Measurements from ENCODE around the gene RCOR1. TPM values are rescaled to one million over a fixed set of nuclear protein-coding genes. Genes with fewer than 3 reads are reported as not detected.
A peak's percentile ranks its signal among the peaks of the same experiment; 100 is the strongest.

Gene RCOR1
- total and polyA plus RNA-seq, 3 experiments from 2014 or later = 1.1 to 14.9 (median 14.5) TPM

GRCh38 chr14:102688290-102688689 is 95.8 kb downstream of the RCOR1 start:
- peaks cover 6 to 30% (median 18%) of the 10 kb centered on the region in 3 donors for H3K4me1 Mint-ChIP-seq
- H3K4me3 Mint-ChIP-seq = no peak overlapping the region
- Histone ChIP-seq H3K9me3 (ENCODE audit: low read length) (no peaks in the 10 kb centered on the region), H3K27me3 (ENCODE audit: insufficient read depth, low read length, poor library complexity, severe bottlenecking) (no peaks in the 10 kb centered on the region), H3K27ac (ENCODE audit: low read depth, low read length) (no peak overlapping the region), H3K4me3 (ENCODE audit: low read length) (no peak overlapping the region), H3K4me1 (ENCODE audit: insufficient read depth, low read length) (no peaks in the 10 kb centered on the region), H3K36me3 (ENCODE audit: insufficient read depth, low read length) (no peaks in the 10 kb centered on the region)
- POLR2A ChIA-PET = no interaction called here
- CTCF ChIA-PET = no interaction called here
- DNase-seq = no peak
- peaks cover 0 to 7% (median 6%) of the 10 kb centered on the region in 3 donors for H3K36me3 Mint-ChIP-seq
- no peaks in the 10 kb centered on the region for H3K27me3 Mint-ChIP-seq
- peak overlapping the region in 2 of 8 donors; percentile 3 to 33 for H3K27ac Mint-ChIP-seq
- H3K9me3 Mint-ChIP-seq = no peaks in the 10 kb centered on the region

- no peak overlapping the region for H3K27ac ChIP-seq (ENCODE audit: low read depth, low read length)
- peaks cover 12 to 36% (median 22%) of the 10 kb centered on the region in 3 donors for H3K4me1 Mint-ChIP-seq
Measured at GRCh38 chr14:102690509-102691286, 98.2 kb downstream of the RCOR1 start.

GRCh38 chr14:102691763-102692162 is 99.3 kb downstream of the RCOR1 start:
- POLR2A ChIA-PET = no interaction called here
- CTCF ChIA-PET = no interaction called here
- no peaks in the 10 kb centered on the region for H3K9me3 Mint-ChIP-seq
- Histone ChIP-seq H3K9me3 (ENCODE audit: low read length) (no peaks in the 10 kb centered on the region), H3K27ac (ENCODE audit: low read depth, low read length) (no peak overlapping the region), H3K36me3 (ENCODE audit: insufficient read depth, low read length) (no peaks in the 10 kb centered on the region), H3K4me3 (ENCODE audit: low read length) (no peak overlapping the region), H3K27me3 (ENCODE audit: insufficient read depth, low read length, poor library complexity, severe bottlenecking) (no peaks in the 10 kb centered on the region), H3K4me1 (ENCODE audit: insufficient read depth, low read length) (peaks cover 6% of the 10 kb centered on the region)
- DNase-seq = no peak
- no peak overlapping the region for H3K4me3 Mint-ChIP-seq
- no peaks in the 10 kb centered on the region for H3K27me3 Mint-ChIP-seq
- H3K36me3 Mint-ChIP-seq = peaks cover 0 to under 1% (median 0%) of the 10 kb centered on the region in 3 donors
- no peak overlapping the region for H3K27ac Mint-ChIP-seq
- H3K4me1 Mint-ChIP-seq = peaks cover 12 to 40% (median 26%) of the 10 kb centered on the region in 3 donors

More at GRCh38 chr14:102690509-102691286, 98.2 kb downstream of the RCOR1 start:
- Histone ChIP-seq H3K4me1 (ENCODE audit: insufficient read depth, low read length) (peaks cover 5% of the 10 kb centered on the region), H3K36me3 (ENCODE audit: insufficient read depth, low read length) (no peaks in the 10 kb centered on the region), H3K27me3 (ENCODE audit: insufficient read depth, low read length, poor library complexity, severe bottlenecking) (no peaks in the 10 kb centered on the region), H3K4me3 (ENCODE audit: low read length) (no peak overlapping the region), H3K9me3 (ENCODE audit: low read length) (no peaks in the 10 kb centered on the region)
- H3K27ac Mint-ChIP-seq = peak overlapping the region in 3 of 8 donors; percentile 23 to 78 (median 33)
- H3K36me3 Mint-ChIP-seq = peaks cover 0 to 4% (median 0%) of the 10 kb centered on the region in 3 donors
- no peak overlapping the region for H3K4me3 Mint-ChIP-seq
- H3K9me3 Mint-ChIP-seq = no peaks in the 10 kb centered on the region
- POLR2A ChIA-PET = no interaction called here
- DNase-seq = no peak
- H3K27me3 Mint-ChIP-seq = no peaks in the 10 kb centered on the region
- CTCF ChIA-PET = interaction anchor here (0.5 kb wide), 1 partner anchor 254 kb away, joined by 4 read pairs; no protein-coding TSS in a partner anchor

GRCh38 chr14:102692334-102692733 is 99.9 kb downstream of the RCOR1 start:
- H3K36me3 Mint-ChIP-seq = peaks cover 0 to under 1% (median 0%) of the 10 kb centered on the region in 3 donors
- no peaks in the 10 kb centered on the region for H3K27me3 Mint-ChIP-seq
- H3K27ac ChIP-seq (ENCODE audit: low read depth, low read length) = no peak overlapping the region
- no peaks in the 10 kb centered on the region for H3K36me3 ChIP-seq (ENCODE audit: insufficient read depth, low read length)
- H3K4me1 ChIP-seq (ENCODE audit: insufficient read depth, low read length) = peaks cover 12% of the 10 kb centered on the region
- no peaks in the 10 kb centered on the region for H3K9me3 ChIP-seq (ENCODE audit: low read length)
- no peak for DNase-seq
- H3K4me1 Mint-ChIP-seq = peaks cover 16 to 44% (median 32%) of the 10 kb centered on the region in 3 donors
- CTCF ChIA-PET = interaction anchor here (1.4 kb wide), 1 partner anchor 386 kb away, joined by 3 read pairs; no protein-coding TSS in a partner anchor
- H3K9me3 Mint-ChIP-seq = no peaks in the 10 kb centered on the region
- no peaks in the 10 kb centered on the region for H3K27me3 ChIP-seq (ENCODE audit: insufficient read depth, low read length, poor library complexity, severe bottlenecking)
- H3K4me3 Mint-ChIP-seq = no peak overlapping the region
- POLR2A ChIA-PET = no interaction called here
- no peak overlapping the region for H3K4me3 ChIP-seq (ENCODE audit: low read length)
- H3K27ac Mint-ChIP-seq = no peak overlapping the region

- no peaks in the 10 kb centered on the region for H3K36me3 ChIP-seq (ENCODE audit: insufficient read depth, low read length)
- DNase-seq = no peak
- Mint-ChIP-seq H3K4me1 (peaks cover 16 to 42% (median 31%) of the 10 kb centered on the region in 3 donors), H3K27ac (peak overlapping the region in 4 of 8 donors; percentile 4 to 45 (median 22)), H3K9me3 (no peaks in the 10 kb centered on the region), H3K36me3 (peaks cover 0 to 2% (median 0%) of the 10 kb centered on the region in 3 donors), H3K27me3 (no peaks in the 10 kb centered on the region), H3K4me3 (no peak overlapping the region)
- H3K4me3 ChIP-seq (ENCODE audit: low read length) = no peak overlapping the region
- H3K27ac ChIP-seq (ENCODE audit: low read depth, low read length) = no peak overlapping the region
- no peaks in the 10 kb centered on the region for H3K27me3 ChIP-seq (ENCODE audit: insufficient read depth, low read length, poor library complexity, severe bottlenecking)
- no peaks in the 10 kb centered on the region for H3K9me3 ChIP-seq (ENCODE audit: low read length)
- ChIA-PET POLR2A (no interaction called here), CTCF (interaction anchor here (1.0 to 2.5 kb wide), 8 partner anchors 12 to 597 kb away, joined by 3 to 20 read pairs (median 4); no protein-coding TSS in a partner anchor)
- H3K4me1 ChIP-seq (ENCODE audit: insufficient read depth, low read length) = peaks cover 12% of the 10 kb centered on the region
Measured at GRCh38 chr14:102693006-102693755, 100.7 kb downstream of the RCOR1 start.

GRCh38 chr14:102694530-102695166 is 102.2 kb downstream of the RCOR1 start:
- Mint-ChIP-seq H3K9me3 (no peaks in the 10 kb centered on the region), H3K27ac (peak overlapping the region in 1 of 8 donors; percentile 7), H3K4me3 (no peak overlapping the region), H3K4me1 (peaks cover 14 to 39% (median 29%) of the 10 kb centered on the region in 3 donors), H3K27me3 (no peaks in the 10 kb centered on the region), H3K36me3 (peaks cover 0 to 2% (median 0%) of the 10 kb centered on the region in 3 donors)
- ChIA-PET CTCF (interaction anchor here (0.7 to 2.5 kb wide), 20 partner anchors 9 to 600 kb away, joined by 3 to 20 read pairs (median 3); no protein-coding TSS in a partner anchor), POLR2A (interaction anchor here (0.5 to 0.6 kb wide), 2 partner anchors 38 to 353 kb away, joined by 6 read pairs; no protein-coding TSS in a partner anchor)
- Histone ChIP-seq H3K4me1 (ENCODE audit: insufficient read depth, low read length) (peaks cover 12% of the 10 kb centered on the region), H3K4me3 (ENCODE audit: low read length) (no peak overlapping the region), H3K36me3 (ENCODE audit: insufficient read depth, low read length) (no peaks in the 10 kb centered on the region), H3K27ac (ENCODE audit: low read depth, low read length) (no peak overlapping the region), H3K27me3 (ENCODE audit: insufficient read depth, low read length, poor library complexity, severe bottlenecking) (no peaks in the 10 kb centered on the region), H3K9me3 (ENCODE audit: low read length) (no peaks in the 10 kb centered on the region)
- peak; percentile 19 to 59 (median 42) for DNase-seq

- Histone ChIP-seq H3K4me1 (ENCODE audit: insufficient read depth, low read length) (peaks cover 12% of the 10 kb centered on the region), H3K36me3 (ENCODE audit: insufficient read depth, low read length) (no peaks in the 10 kb centered on the region), H3K4me3 (ENCODE audit: low read length) (no peak overlapping the region), H3K27me3 (ENCODE audit: insufficient read depth, low read length, poor library complexity, severe bottlenecking) (no peaks in the 10 kb centered on the region), H3K9me3 (ENCODE audit: low read length) (no peaks in the 10 kb centered on the region), H3K27ac (ENCODE audit: low read depth, low read length) (no peak overlapping the region)
- no peak for DNase-seq
- Mint-ChIP-seq H3K27ac (peak overlapping the region in 1 of 8 donors; percentile 33), H3K27me3 (no peaks in the 10 kb centered on the region), H3K36me3 (peaks cover 0 to 2% (median 0%) of the 10 kb centered on the region in 3 donors), H3K9me3 (no peaks in the 10 kb centered on the region), H3K4me3 (no peak overlapping the region), H3K4me1 (peaks cover 14 to 39% (median 29%) of the 10 kb centered on the region in 3 donors)
- POLR2A ChIA-PET = interaction anchor here (0.6 kb wide), 1 partner anchor 38 kb away, joined by 6 read pairs; no protein-coding TSS in a partner anchor
- CTCF ChIA-PET = interaction anchor here (0.7 to 2.5 kb wide), 19 partner anchors 8 to 599 kb away, joined by 3 to 20 read pairs (median 3); no protein-coding TSS in a partner anchor
Measured at GRCh38 chr14:102695167-102695555, 102.7 kb downstream of the RCOR1 start.
